Kidney (tissue), 14 donors: ENCODE results near the gene LRATD1. TPM values are rescaled to one million over a fixed set of nuclear protein-coding genes. Genes with fewer than 3 reads are reported as not detected.

ENCODE experiments used
- DNase-seq, 5 donors: peaks; one replicate each; pipeline ENCODE4 v3.0.0-alpha.2; 2013 to 2020
- FAIRE-seq: peaks from 2 replicates; lab custom pipeline; 2012; peaks lifted over from hg19 to GRCh38; lab: Jason Lieb, UNC
- H3K27ac ChIP-seq, 2 donors: one replicate each; pipeline ENCODE4 v1.7.0; 2013; ENCODE audit warnings: low read depth in 2 of 2, low read length in 2 of 2, inconsistent platforms in 1 of 2
- H3K27me3 ChIP-seq: one replicate; pipeline ENCODE4 v1.7.1; 2013; ENCODE audit warnings: low read length, inconsistent platforms; ENCODE audit not compliant: control insufficient read depth, insufficient read depth
- H3K36me3 ChIP-seq, 3 donors: one replicate each; pipeline versions ENCODE4 v1.7.0 to v1.7.1; 2013; ENCODE audit warnings: low read length in 3 of 3, control low read depth in 1 of 3, inconsistent platforms in 1 of 3; ENCODE audit not compliant: insufficient read depth in 3 of 3, control insufficient read depth in 2 of 3
- H3K4me1 ChIP-seq, 3 donors: one replicate each; pipeline versions ENCODE4 v1.7.0 to v1.7.1; 2013; ENCODE audit warnings: low read length in 3 of 3, inconsistent platforms in 1 of 3, low read depth in 1 of 3; ENCODE audit not compliant: control insufficient read depth in 2 of 3, insufficient read depth in 2 of 3
- H3K4me3 ChIP-seq, 3 donors: one replicate each; pipeline versions ENCODE4 v1.7.0 to v1.8.1; 2013; ENCODE audit warnings: low read length in 3 of 3, control low read depth in 1 of 3, inconsistent platforms in 1 of 3
- H3K9ac ChIP-seq, 3 donors: one replicate each; pipeline versions ENCODE4 v1.7.0 to v1.7.1; 2013; ENCODE audit warnings: low read length in 3 of 3, control low read depth in 1 of 3, inconsistent platforms in 1 of 3
- H3K9me3 ChIP-seq, 3 donors: one replicate each; pipeline versions ENCODE4 v1.7.0 to v1.7.1; 2013; ENCODE audit warnings: low read length in 3 of 3, control low read depth in 1 of 3, inconsistent platforms in 1 of 3; ENCODE audit not compliant: control insufficient read depth in 2 of 3, insufficient read depth in 1 of 3
- CTCF ChIP-seq: IDR thresholded peaks from 3 replicates; pipeline ENCODE4 v1.5.1; 2012; ENCODE audit warnings: mild to moderate bottlenecking, moderate library complexity, borderline replicate concordance; ENCODE audit not compliant: insufficient read depth; ENCODE audit errors: extremely low read depth
- intact Hi-C: fragments of 100-400 bp; cut with DNase I; formaldehyde crosslinking; loops from one replicate; pipeline ENCODE4 v1.11.1; 2022
- polyA plus RNA-seq: library from polyadenylated mRNA; stranded (reverse); fragments of 350-450 nt; fragmentation: Illumina TruSeq; extraction: RNeasy Lipid Tissue Mini Kit (QIAGEN cat#74804); gene quantifications from one replicate; pipeline ENCODE4 v1.2.3, GENCODE V29; 2014; ENCODE audit warnings: low read depth, low replicate concordance; ENCODE audit not compliant: insufficient read depth
- total RNA-seq: library from RNA; stranded (reverse); fragmentation: NEBNext Ultra II Directional; extraction: Animal tissue kit (Norgen Biotek cat#: 25700); gene quantifications from one replicate; pipeline ENCODE4 v1.2.1, GENCODE V29; 2021
- donor health status: control.
- donor health status: control.
- donor health status: control.
- donor health status: control.
- donor health status: control.
- donor health status: DM: yes; HTN: yes; CAD: no.
- donor health status: Normal renal cell carcinoma (clear cell type).

LRATD1 gene
- total and polyA plus RNA-seq, 2 donors from 2014 or later = 4.2 to 17.3 TPM

GRCh38 chr2:14677039-14677438, 44.5 kb downstream of the LRATD1 start:
- Histone ChIP-seq H3K4me3 (no peak overlapping the region), H3K27me3 (no peaks in the 10 kb centered on the region), H3K9ac (no peak overlapping the region), H3K36me3 (no peaks in the 10 kb centered on the region), H3K4me1 (no peaks in the 10 kb centered on the region), H3K9me3 (no peaks in the 10 kb centered on the region), H3K27ac (no peak overlapping the region)
- DNase-seq = peak in 2 of 5 donors; percentile 47 to 58
- TF ChIP-seq CTCF = no peak
- FAIRE-seq = no peak
- intact Hi-C loops = no loop called here

- Histone ChIP-seq H3K9me3 (no peaks in the 10 kb centered on the region), H3K27ac (no peak overlapping the region), H3K9ac (no peak overlapping the region), H3K27me3 (no peaks in the 10 kb centered on the region), H3K4me3 (no peak overlapping the region), H3K4me1 (no peaks in the 10 kb centered on the region), H3K36me3 (no peaks in the 10 kb centered on the region)
- intact Hi-C loops = no loop called here
- DNase-seq = peak in 1 of 5 donors; percentile 4
- no peak for FAIRE-seq
- no peak for TF ChIP-seq CTCF
Observed at GRCh38 chr2:14678761-14679160, 46.2 kb downstream of the LRATD1 start.

- Histone ChIP-seq H3K9ac (no peak overlapping the region), H3K4me1 (no peaks in the 10 kb centered on the region), H3K27me3 (no peaks in the 10 kb centered on the region), H3K36me3 (no peaks in the 10 kb centered on the region), H3K9me3 (no peaks in the 10 kb centered on the region), H3K27ac (no peak overlapping the region), H3K4me3 (no peak overlapping the region)
- intact Hi-C loops = no loop called here
- DNase-seq = no peak
- TF ChIP-seq CTCF = no peak
- no peak for FAIRE-seq
Observed at GRCh38 chr2:14681608-14682007, 49.1 kb downstream of the LRATD1 start.
